ENCODE measurements around the gene VTA1.

- TF ChIP-seq EZH2 (IDR thresholded peaks at IDR 0.05; ENCODE audit: insufficient read depth, poor library complexity, severe bottlenecking) (no peak), EZH2phosphoT487 (IDR thresholded peaks at IDR 0.05; ENCODE audit: insufficient read depth, low read depth) (no peak)
These were observed 108.7 kb downstream of the VTA1 start for GRCh38 chr6:142255785-142256184.
